Inferior parietal cortex (tissue), 1 donor: ENCODE data around the gene NTN4.
"Not testable (repeated sequence)": the region's sequence is repeated elsewhere in the genome, so short reads cannot be mapped to it uniquely, and the experiment has no call there.

Source experiments
- DNase-seq: peaks from one replicate; pipeline ENCODE4 v3.0.0-alpha.2; 2016; ENCODE audit errors: extremely low spot score

The NTN4 gene

DNA sequence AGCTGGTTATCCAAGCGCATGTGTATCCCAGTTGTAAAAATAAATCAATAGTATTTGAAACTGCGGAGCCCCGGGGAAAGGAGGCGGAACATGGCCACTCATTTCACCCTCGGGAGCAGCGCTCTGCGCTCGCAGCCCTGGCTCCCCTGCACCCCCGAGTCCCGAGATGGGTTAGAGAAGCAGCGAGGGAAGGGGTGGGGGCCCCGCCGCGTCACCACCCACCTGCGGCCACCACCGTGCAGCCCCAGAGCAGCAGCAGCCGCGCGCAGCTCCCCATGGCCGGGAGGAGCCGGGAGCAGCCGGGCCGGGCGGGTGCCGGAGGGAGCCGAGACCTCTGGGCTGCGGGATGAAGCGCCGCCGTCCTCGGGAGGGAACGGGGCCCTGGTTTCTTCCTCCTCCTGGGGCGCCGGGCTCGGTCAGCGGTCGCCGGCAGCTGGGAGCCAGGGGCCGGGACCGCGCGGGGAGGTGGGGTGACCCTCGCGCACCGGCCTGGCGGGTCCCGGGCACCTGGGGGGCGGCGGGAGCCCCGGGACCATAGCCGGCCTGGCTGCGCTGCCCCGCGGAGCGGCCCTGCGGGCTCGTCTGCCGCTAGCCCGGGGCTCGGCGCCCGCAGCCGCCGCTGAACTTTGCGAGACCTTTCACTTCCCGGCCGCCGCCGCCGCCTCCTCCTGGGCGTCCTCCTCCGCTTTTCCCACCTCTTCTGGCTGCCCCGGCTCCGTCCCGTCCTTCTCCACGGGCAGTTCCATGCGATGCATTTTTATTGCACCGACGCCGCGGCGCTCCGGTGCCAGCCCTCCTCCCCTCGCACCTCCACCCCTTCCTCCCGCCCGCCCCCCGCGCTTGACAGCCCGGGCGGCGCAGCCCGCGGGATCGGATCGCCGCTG, at the start of gene NTN4:
NTN4 (minus strand) TSS at position 732 of the 884 bp plus-strand sequence; CDS start at position 277, 455 bp downstream.
- no peak for DNase-seq

DNA sequence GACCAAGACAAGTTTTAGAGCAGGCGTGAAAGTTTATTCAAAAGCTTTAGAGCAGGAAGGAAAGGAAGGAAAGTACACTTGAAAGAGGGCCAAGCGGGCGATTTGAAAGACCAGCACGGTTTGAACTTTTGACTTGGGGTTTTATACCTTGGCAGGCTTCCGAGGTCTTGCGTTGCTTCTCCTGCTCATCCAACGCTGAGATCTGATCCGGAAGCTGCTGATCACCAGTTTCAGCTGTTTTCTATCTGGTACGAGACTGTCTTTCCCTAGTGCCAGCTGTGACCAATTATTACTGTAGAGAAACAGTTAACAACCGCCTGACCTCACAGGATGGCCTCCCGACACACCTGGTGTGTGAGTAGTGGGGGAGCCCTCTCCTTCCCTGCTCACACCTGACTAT, 47.6 kb upstream of the NTN4 start:
- no peak for DNase-seq

DNA sequence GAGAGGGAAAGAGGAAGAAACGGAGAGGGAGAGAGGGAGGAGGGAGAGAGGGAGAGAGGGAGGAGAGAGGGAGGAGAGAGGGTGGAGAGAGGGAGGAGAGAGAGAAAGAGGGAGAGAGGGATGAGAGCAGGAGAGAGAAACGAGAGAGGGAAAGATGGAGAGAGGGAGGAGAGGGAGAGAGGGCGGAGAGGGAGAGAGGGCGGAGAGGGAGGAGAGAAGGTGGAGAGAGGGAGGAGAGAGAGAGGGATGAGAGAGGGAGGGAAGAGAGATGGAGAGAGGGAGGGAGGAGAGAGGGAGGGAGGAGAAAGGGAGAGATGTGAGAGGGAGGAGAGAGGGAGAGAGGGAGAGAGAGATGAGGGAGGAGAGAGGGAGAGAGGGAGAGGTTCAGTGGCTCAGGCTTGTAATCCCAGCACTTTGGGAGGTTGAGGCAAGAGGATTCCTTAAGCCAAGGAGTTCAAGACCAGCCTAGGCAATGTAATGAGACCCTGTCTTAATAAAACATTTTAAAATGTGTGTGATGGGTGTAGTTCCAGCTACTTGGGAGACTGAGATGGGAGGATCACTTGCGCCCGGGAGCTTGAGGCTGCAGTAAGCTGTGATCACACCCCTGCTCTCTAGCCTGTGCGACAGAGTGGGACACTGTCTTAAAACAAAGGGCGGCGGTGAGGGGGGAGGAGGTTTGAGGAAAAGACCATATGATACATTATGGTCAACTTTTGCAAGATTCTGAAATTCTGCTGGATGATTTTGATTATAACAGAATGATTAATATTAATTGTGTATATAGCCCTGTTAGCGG, 46.9 kb upstream of the NTN4 start:
- DNase-seq, result no peak

DNA sequence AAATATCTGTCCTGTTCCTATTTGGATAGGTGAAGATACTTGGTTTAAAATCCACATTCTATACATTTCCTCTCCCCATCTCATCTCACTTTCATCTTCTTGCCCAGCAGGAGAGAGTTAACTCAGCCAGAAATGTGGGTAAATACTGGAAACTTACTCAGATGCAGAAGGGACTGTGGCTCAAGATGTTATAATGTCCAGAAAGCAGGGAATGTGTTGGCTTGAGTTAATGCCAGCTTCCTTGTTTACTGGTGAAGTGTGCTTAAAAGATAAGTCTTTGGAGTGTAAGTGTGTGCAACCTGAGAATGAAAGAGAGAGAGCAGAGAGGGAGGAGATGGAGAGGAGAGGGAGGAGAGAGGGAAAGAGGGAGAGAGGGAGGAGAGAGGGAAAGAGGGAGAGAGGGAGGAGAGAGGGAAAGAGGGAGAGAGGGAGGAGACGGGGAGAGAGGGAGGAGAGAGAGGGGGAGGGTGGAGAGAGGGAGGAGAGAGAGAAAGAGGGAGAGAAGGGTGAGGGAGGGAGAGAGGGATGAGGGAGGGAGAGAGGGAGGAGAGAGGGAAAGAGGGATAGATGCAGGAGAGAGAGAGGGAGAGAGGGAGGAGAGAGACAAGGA, 46.2 kb upstream of the NTN4 start:
- no peak for DNase-seq

DNA sequence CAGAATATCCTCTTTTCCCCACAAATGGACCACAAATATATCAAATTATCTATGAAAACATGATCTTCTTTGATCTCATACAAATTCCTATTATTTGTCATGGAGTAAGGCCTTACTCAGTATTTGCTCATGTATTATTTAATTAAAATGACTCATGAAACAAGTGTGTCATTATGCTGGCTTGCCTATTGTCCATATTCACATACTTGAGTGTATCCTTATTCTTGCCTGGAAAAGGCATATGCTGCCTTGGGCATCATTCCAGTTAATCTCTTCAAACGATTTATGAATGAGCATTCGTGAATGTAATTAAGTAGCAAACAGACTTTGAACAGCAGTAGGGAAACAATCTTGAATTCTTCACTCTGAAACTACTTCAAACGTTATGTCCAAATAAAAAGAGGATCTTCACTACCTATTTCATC, 45.6 kb upstream of the NTN4 start:
- DNase-seq, result no peak

DNA sequence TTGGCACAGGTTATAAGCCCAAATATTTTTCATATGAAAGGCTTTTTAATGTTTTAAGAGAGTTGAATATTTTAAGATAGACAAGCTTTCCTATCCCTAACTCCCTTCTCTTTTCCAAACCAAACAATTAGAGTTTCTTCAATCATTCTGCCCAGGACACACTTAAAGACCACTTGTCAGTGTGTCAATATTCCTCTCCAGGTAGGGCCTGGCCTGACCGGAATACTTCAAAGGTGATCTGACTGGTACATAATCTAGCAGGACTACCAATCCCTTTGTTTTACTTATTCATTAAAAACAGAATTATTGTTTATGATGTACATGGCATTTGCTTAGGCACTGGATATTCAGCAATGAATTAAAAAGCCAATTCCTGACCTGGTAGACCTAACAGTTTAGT, 44.0 kb upstream of the NTN4 start:
- no peak for DNase-seq

DNA sequence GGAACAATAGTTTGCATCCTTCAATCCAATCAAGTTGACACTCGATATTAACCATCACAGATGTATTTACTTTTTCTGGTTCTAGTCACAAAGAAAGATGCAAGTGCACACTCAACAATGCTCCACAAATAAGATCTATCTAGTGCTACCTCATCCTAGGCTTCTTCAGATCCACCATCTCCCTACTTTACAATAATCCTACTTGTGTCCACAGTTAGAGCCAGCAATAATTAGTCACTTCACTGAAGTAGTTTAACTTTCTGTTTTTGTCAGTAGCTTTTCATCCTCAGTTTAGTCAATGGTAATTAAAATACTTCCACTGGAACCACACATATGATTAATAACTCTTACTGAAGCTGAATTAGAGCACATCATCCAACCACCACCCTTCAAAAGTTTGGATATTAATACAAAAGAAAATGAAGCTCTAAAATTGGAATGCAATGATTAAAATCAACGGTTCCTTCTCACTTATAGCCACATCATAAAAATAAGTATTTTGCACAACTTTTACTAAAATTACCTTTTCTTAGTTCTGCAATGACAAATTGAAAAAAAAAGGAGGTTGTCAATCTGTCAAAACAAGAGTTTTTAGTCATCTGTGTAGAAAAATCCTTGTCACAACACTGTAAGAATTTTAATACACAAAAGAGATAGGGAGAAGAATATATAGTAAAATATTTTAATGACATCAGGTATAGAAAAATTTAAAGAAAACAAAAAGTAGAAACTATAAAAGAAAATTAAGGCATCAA, 39.9 kb upstream of the NTN4 start:
- no peak for DNase-seq

DNA sequence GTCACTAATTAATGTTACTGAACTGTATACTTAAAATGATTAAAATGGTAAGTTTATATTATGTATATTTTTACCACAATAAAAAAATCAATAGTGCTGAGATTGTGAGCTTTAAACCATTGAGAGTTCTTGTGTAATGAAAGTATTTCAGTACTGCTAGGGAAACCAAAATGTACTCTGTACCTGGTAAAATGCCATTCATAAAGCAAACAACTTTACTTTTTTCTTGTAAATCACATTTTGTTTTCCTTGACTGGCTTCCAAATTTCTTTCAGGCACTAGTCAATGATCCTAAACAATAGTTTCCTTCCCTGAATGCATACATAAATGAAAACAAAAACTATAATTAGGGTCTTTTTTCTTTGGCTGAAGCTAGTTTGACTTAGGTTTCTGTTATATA, 38.8 kb upstream of the NTN4 start:
- DNase-seq, result no peak

DNA sequence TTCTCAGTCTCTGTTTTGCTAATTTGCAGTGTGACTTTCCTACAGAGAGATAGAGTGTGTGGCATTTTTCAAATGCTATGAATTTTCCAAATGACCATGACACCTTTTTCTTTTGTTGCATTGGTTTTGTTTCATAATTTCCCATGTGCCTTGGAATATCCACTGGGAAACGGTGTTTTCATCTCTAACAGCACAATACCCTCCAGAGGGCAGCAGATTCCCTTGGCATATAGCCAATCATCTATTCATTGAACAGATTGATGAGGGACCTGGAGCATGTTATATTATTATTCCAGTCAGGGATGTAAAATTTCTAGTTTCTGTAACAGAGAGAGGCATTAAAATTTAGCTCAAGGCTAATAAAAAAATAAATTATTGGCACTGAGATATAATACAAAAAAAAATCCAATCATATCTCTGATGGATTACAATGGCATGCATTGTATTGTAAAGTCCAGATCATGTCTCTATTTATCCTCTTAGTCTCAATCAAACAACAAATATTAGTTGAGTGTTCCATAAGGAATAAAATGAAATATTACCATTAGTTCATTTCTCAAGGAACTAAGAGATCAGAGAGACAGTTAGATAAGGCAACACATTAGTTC, 29.6 kb upstream of the NTN4 start:
- DNase-seq, result peak; percentile 76

DNA sequence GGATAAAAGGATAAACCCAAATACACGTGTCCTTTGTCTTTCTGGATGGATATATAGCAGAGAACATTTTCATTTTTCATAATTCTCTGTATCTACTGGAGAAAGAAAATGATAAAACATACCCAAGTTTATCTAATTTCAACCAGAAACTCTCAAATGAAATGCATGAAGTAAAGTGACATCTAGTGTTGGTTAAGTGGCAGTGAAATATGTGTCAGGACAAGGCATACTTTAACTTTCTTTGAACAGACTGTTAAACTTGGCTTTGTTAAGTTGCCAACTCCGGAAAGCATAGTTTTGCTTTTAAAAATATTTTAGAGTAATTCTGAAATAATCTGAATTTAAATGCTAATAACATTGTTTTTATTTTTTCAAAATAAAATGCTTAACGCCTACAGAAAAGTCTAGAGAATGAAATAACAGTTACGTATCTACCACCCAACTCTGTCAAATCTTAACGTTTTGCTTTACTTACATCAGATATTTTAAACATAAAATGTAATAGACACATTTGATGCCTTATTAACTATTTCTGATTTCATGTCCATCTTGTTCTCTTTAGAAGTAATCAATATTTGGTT, 25.2 kb upstream of the NTN4 start:
- DNase-seq, result peak; percentile 57

DNA sequence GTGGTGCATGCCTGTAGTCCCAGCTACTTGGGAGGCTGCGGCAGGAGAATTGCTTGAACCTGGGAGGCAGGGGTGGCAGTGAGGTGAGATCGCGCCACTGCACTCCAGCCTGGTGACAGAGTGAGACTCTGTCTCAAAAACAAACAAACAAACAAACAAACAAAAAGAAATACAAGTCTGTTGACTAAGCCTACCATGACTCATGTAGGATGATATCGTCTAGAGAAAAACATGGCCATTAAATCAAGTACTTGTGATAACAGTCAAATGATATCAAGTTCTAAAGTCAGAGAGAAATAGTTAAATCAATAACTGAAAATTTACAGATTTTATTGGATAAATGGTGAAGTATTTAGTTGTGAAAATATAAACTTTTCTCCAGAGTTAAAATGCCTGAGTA, 21.6 kb upstream of the NTN4 start:
- DNase-seq, result not testable (repeated sequence)

DNA sequence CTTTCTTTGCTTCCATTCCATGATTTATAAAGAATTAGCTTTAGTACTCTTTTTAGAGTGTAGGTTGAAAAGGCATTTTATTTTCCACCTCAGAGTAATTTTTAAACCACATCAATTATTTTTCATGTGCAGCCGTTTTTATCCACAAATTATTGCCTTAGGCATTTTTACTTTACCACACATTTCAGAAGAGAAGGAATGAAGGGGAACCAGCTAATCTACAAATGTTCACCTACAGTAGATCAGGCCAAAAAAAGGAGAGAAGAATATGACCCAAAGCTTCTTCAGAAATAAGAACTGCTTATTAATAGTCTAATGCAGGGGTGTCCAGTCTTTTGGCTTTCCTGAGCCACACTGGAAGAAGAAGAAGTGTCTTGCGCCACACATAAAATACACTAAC, 19.8 kb upstream of the NTN4 start:
- no peak for DNase-seq

DNA sequence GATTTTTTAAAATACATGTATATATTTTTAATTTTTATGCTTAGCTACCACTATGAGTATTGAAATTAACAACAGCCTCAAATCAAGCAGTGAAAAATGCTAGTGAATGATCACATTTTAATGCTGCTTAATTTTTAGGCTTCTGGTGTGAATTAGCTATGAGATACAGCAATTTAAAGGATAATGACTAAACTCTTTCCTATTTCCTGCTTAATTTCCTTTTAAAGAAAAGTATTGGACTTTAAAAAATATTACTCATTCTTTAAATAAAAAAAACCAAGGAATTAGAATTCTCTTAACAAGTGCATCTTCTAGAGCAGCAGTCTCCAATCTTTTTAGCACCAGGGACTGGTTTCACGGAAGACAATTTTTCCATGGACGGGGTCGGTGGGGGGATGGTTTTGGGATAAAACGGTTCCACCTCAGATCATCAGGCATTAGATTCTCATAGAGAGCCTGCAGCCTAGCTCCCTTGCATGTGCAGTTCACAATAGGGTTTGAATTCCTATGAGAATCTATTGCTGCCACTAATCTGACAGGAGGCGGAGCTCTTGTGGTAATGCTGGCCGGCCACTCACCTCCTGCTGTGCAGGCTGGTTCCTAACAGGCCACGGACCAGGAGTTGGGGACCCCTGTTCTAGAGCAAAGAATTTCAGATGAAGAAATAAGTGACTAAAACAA, 18.6 kb upstream of the NTN4 start:
- no peak for DNase-seq

DNA sequence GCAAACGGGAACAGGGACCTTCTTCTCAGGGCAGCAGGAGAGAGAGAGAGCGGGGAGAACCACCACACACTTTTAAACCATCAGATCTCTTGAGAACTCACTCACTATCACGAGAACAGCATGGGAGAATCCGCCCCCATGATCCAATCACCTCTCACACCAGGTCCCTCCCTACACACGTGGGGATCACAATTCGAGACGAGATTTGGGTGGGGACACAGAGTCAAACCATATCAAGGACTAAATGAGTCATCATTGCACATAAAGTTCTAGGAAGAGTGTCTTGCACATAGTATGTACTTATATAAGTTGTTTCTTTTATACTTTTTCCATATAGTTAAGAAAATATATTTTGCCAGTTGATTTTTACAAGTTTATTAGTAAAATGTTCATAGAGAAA, 17.6 kb upstream of the NTN4 start:
- DNase-seq, result no peak

DNA sequence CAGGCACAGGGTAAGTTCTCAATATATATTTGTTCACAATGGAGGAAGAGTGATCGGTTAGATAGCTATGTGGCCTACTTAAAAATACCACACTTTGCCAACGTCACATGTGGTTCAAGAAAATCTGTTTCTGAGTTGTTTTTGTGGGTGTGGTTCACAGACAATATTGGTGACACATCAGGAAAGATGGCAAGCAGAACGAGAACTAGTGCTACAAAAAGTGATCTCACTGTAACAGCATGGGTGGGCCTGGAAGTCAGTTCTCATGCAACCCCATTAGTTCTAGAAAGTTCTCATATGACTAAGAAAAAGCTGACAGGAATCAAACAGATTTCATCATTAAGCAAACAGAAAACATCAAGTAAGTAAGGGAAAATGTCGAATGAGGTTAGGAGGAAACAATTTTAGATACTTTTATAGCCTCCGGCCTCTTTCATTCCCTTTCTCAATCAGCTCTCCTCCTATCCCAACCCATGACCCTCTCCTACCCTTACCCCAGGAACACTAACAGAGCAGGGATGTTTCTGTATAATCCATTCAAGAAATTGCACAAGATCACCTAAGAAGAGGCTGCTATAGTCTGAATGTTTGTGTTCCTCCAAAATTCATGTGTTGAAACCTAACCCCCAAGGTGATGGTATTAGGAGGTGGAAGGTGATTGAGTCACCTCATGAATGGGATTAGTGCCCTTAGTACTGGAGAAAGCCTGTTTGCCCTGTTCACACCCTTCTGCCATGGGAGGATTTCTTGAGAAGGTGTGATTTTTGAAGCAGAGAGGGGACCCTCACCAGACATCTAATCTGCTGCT, 15.5 kb upstream of the NTN4 start:
- no peak for DNase-seq

DNA sequence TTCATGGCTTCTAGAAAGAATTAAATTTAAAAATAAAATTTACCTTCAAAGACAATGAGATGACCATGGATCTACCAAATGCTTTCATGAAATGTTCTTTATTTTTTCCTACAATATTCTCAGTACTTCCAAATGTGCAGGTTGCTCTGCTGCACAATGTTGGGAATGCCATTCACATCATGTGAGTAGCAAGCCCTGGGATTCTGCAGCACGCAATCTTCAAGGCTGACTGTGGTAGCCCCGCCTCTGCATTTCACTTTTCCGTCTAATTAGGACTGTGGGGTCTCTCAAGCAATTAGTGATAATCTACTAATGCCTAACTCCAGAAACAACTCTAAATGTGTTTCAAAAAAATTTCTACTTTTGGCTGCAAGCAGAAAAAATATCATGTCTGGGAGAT, 13.7 kb upstream of the NTN4 start:
- DNase-seq, result no peak

DNA sequence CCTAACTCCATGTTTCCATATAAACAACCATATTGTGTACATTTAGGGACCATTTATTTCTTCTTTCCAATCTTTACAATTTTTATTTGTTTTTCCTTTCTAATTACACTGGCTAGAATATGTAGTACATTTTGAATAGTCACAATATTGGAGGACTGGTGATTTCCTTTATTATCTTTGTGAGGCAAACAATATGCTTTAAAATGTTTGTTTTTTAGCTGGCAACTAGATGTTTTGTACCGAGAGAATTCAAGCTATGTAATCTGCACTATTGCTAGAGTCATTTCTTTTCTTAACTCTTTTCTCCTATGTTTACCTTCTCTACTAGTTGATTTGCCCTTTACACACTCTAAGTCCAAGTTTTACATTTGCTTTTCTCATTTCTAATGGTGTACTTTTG, 13.3 kb upstream of the NTN4 start:
- DNase-seq, result no peak

DNA sequence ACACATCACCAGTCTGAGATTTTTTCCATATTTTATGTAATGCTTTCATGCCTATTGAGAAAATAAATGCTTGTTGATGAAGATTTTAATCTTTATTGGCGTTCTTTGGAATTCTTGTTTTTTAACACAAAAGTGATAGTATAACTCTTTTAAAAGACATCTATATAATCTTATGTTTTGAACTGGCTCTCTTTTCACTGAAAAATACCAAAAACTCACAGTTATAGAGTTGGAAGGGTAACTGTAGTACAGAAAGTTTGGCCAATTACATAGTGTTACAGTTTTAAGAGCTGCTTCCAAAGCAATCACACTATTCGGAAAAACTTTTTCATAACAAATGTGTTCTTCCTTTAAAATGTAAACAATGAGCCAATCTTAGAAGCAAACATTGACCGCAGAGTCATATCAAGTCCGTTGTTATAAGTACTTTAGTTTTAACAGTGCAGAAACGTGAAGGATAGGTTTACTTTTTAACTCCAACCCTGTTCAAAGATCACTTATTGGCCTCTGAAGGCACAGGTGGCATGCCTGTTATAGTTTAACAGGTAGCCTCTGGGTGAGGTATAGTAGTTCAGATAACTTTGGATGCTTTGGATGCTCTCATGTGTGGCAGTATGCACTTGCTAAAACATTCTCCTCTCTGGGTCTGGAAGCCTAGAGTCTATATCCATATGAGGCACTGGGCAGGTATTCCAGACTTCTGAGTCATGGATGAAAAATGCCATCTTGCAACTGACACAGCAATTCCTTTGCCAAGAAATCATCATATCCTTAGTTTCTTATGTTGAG, 12.1 kb upstream of the NTN4 start:
- DNase-seq, result no peak

DNA sequence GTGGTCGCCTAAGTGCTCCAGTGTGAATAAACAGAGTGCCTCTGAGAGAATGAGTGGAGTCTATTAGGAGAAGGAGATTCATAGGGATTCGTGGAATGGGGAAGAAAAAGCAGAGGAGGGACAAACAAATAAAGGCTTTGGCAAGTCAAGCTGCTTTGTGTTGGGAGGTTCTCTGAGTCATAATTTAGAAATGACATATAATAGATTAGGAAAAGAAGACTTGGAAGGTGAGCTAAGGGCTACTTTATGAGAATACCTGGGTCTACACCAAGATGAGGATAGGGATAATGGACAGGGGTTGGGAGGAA, 6.4 kb upstream of the NTN4 start:
- DNase-seq, result no peak
